HCT116 (cell line): ENCODE data around the gene AOPEP. TPM values are rescaled to one million over a fixed set of nuclear protein-coding genes. Genes with fewer than 3 reads are reported as not detected.

Experiments
- ATAC-seq: fragments of 200-7000 bp; cut with Tn5 transposase; 2 replicates; pipeline ENCODE4 v1.9.1; 2020; ENCODE audit warnings: mild to moderate bottlenecking, moderate library complexity
- BruUV-seq: library from RNA; stranded (reverse); fragments of 400-500 nt; replicated peaks from 2 replicates; lab custom pipeline; 2021; lab: Mats Ljungman, UMichigan
- CTCF ChIA-PET: fragments of 300-600 bp; sonication (Branson Sonifier 250); formaldehyde crosslinking; loops from one replicate; lab custom pipeline; 2021; ENCODE audit warnings: antibody characterized with exemption; lab: Charles Lee
- POLR2A ChIA-PET: fragments of 300-600, 350-600 bp; sonication (Branson Sonifier 250); formaldehyde crosslinking; loops from one replicate; lab custom pipeline; 2021; ENCODE audit warnings: antibody characterized with exemption; lab: Charles Lee
- RAD21 ChIA-PET, 2 experiments: fragments of 300-600 bp; sonication (Branson Sonifier 250); formaldehyde crosslinking; loops; one replicate each; lab custom pipeline; 2023; ENCODE audit warnings: low total read pairs in 2 of 2; ENCODE audit not compliant: uncharacterized antibody in 2 of 2, unreplicated experiment in 2 of 2, low non-redundant PET in 1 of 2; lab: Charles Lee
- DNase-seq: peaks from one replicate; pipeline ENCODE4 v3.0.0-alpha.2; 2010; ENCODE audit warnings: low read depth, low spot score
- H2AFZ ChIP-seq: fragments of 200-600 bp; shearing (Covaris generic), sonication (generic); 2 replicates; pipeline ENCODE4 v1.6.1; 2017; ENCODE audit warnings: low read depth, mixed run types, mixed read lengths, antibody characterized with exemption, low read length; ENCODE audit not compliant: poor library complexity, severe bottlenecking
- H3K27ac ChIP-seq: 2 replicates; pipeline ENCODE4 v1.5.1; 2012; ENCODE audit warnings: low read depth, low read length
- H3K27me3 ChIP-seq: fragments of 200-600 bp; sonication (generic); 2 replicates; pipeline ENCODE4 v1.6.1; 2016; ENCODE audit warnings: mixed run types, low read length, mixed read lengths; ENCODE audit not compliant: insufficient read depth
- H3K36me3 ChIP-seq, 2 experiments: fragments of 200-500 bp in 1 of 2; fragments of 200-600 bp in 1 of 2; sonication (Bioruptor generic) in 1 of 2; sonication (generic) in 1 of 2; 2 replicates each; pipeline versions ENCODE4 v1.5.1 to v1.6.1; 2014 to 2016; ENCODE audit warnings: low read length in 2 of 2, inconsistent platforms in 1 of 2, mixed read lengths in 1 of 2, mixed run types in 1 of 2; ENCODE audit not compliant: insufficient read depth in 2 of 2, control insufficient read depth in 1 of 2
- H3K4me1 ChIP-seq, 2 experiments: fragments of 200-600 bp in 1 of 2; sonication (generic) in 1 of 2; 2 replicates each; pipeline versions ENCODE4 v1.5.1 to v1.6.1; 2012 to 2017; ENCODE audit warnings: low read length in 2 of 2, inconsistent platforms in 1 of 2, mild to moderate bottlenecking in 1 of 2, mixed read lengths in 1 of 2, mixed run types in 1 of 2, moderate library complexity in 1 of 2; ENCODE audit not compliant: insufficient read depth in 2 of 2, control insufficient read depth in 1 of 2
- H3K4me2 ChIP-seq: fragments of 200-600 bp; sonication (generic); 2 replicates; pipeline ENCODE4 v1.6.1; 2017; ENCODE audit warnings: mixed run types, low read length, mixed read lengths
- H3K4me3 ChIP-seq, 2 experiments: fragments of 200-600 bp in 1 of 2; sonication (generic) in 1 of 2; replicated peaks in 1 of 2; 2 replicates each; pipeline ENCODE4 v1.5.1; 2011 to 2016; ENCODE audit warnings: low read length in 2 of 2, control low read depth in 1 of 2, low read depth in 1 of 2, mild to moderate bottlenecking in 1 of 2, mixed read lengths in 1 of 2, mixed run types in 1 of 2
- H3K79me2 ChIP-seq: fragments of 200-600 bp; sonication (generic); 2 replicates; pipeline ENCODE4 v1.6.1; 2017; ENCODE audit warnings: mild to moderate bottlenecking, mixed run types, low read length, moderate library complexity, mixed read lengths; ENCODE audit not compliant: insufficient read depth
- H3K9ac ChIP-seq: fragments of 200-600 bp; sonication (generic); 2 replicates; pipeline ENCODE4 v1.6.1; 2016; ENCODE audit warnings: low read length, mixed read lengths
- H3K9me2 ChIP-seq: fragments of 200-600 bp; sonication (generic), shearing (Covaris generic); 2 replicates; pipeline ENCODE4 v1.6.1; 2017; ENCODE audit warnings: mixed run types, mild to moderate bottlenecking, moderate library complexity; ENCODE audit not compliant: insufficient read depth
- H3K9me3 ChIP-seq, 2 experiments: fragments of 200-500 bp in 1 of 2; fragments of 200-600 bp in 1 of 2; sonication (Bioruptor generic) in 1 of 2; sonication (generic) in 1 of 2; 2 replicates each; pipeline ENCODE4 v1.6.1; 2014 to 2017; ENCODE audit warnings: low read length in 2 of 2, mixed read lengths in 2 of 2, inconsistent platforms in 1 of 2, low read depth in 1 of 2, mild to moderate bottlenecking in 1 of 2, mixed run types in 1 of 2, moderate library complexity in 1 of 2; ENCODE audit not compliant: control insufficient read depth in 1 of 2, insufficient read depth in 1 of 2
- H4K20me1 ChIP-seq: fragments of 200-600 bp; sonication (generic), shearing (Covaris generic); 2 replicates; pipeline ENCODE4 v1.6.1; 2017; ENCODE audit warnings: mixed run types, mild to moderate bottlenecking, moderate library complexity; ENCODE audit not compliant: insufficient read depth
- CTCF ChIP-seq, 3 experiments: fragments of 200-600 bp in 1 of 3; sonication (generic) in 1 of 3; IDR thresholded peaks in 2 of 3; conservative IDR thresholded peaks in 1 of 3; 2 replicates each; pipeline ENCODE4 v1.5.1; 2012 to 2017; ENCODE audit warnings: low read depth in 2 of 3, low read length in 2 of 3, antibody characterized with exemption in 1 of 3, borderline replicate concordance in 1 of 3, control low read depth in 1 of 3, mild to moderate bottlenecking in 1 of 3, mixed read lengths in 1 of 3, mixed run types in 1 of 3, moderate library complexity in 1 of 3; ENCODE audit not compliant: insufficient read depth in 1 of 3
- EZH2 ChIP-seq: fragments of 200-600 bp; sonication (generic); IDR thresholded peaks from 2 replicates; pipeline ENCODE4 v1.6.1; 2017; ENCODE audit warnings: antibody characterized with exemption, mixed run types
- POLR2A ChIP-seq: IDR thresholded peaks from 2 replicates; pipeline ENCODE4 v1.7.0; 2011; ENCODE audit warnings: borderline replicate concordance; ENCODE audit not compliant: insufficient read depth, insufficient read length; ENCODE audit errors: extremely low read depth
- TCF7L2 ChIP-seq: IDR thresholded peaks from 2 replicates; pipeline ENCODE4 v1.7.0; 2011; ENCODE audit warnings: borderline replicate concordance, inconsistent platforms; ENCODE audit not compliant: insufficient read depth, insufficient read length; ENCODE audit errors: extremely low read depth
- YY1 ChIP-seq: IDR thresholded peaks from 2 replicates; pipeline ENCODE4 v1.6.1; 2011; ENCODE audit warnings: low read length, low read depth, moderate library complexity, mild to moderate bottlenecking; ENCODE audit not compliant: insufficient replicate concordance; ENCODE audit errors: extremely low read depth
- ZFX ChIP-seq: fragments of 450-650 bp; IDR thresholded peaks from 2 replicates; pipeline ENCODE4 v1.6.1; 2017
- intact Hi-C: fragments of 100-400 bp; cut with micrococcal nuclease; formaldehyde crosslinking; loops from 2 replicates; pipeline ENCODE4 v1.10.0; 2022
- total RNA-seq: library from RNA; stranded (reverse); gene quantifications from one replicate; pipeline ENCODE4 v1.2.1, GENCODE V29; 2021; ENCODE audit not compliant: unreplicated experiment

AOPEP gene
- total RNA-seq, 1 experiment from 2014 or later: 15.1 TPM

GRCh38 chr9:94905606-94906005, 179.1 kb downstream of the AOPEP start:
- Histone ChIP-seq H2AFZ (no peak overlapping the region), H3K9me2 (no peaks in the 10 kb centered on the region), H3K27ac (no peak overlapping the region)
- TF ChIP-seq EZH2 (no peak), POLR2A (no peak), CTCF (IDR thresholded peaks at IDR 0.05 in 2 of 3, conservative IDR thresholded peaks at IDR 0.05 in 1 of 3; ENCODE audit: borderline replicate concordance in 1 of 3, insufficient read depth in 1 of 3, low read depth in 2 of 3, low read length in 2 of 3) (no peak), TCF7L2 (no peak), YY1 (no peak)
- TF ChIP-seq, all 23 proteins: peak for 0
- intact Hi-C loops: loop anchor here (10.0 kb wide), 1 partner anchor 61 kb away; no protein-coding TSS in a partner anchor
- Histone ChIP-seq H3K4me2 (no peak overlapping the region), H3K9ac (no peak overlapping the region), H3K36me3 (no peaks in the 10 kb centered on the region), H3K9me3 (no peaks in the 10 kb centered on the region), H3K4me1 (peaks cover 5 to 12% of the 10 kb centered on the region in 2 experiments), H3K79me2 (no peaks in the 10 kb centered on the region), H4K20me1 (no peaks in the 10 kb centered on the region), H3K4me3 (no peak overlapping the region), H3K27me3 (no peaks in the 10 kb centered on the region)
- ATAC-seq (no peak), DNase-seq (no peak)
- ChIA-PET CTCF (no interaction called here), POLR2A (no interaction called here), RAD21 (no interaction called here)
- no TSS peak for BruUV-seq

- Histone ChIP-seq H3K9me2 (no peaks in the 10 kb centered on the region), H3K36me3 (no peaks in the 10 kb centered on the region), H3K4me3 (no peak overlapping the region), H3K27ac (no peak overlapping the region), H2AFZ (no peak overlapping the region), H3K4me2 (no peak overlapping the region), H3K27me3 (no peaks in the 10 kb centered on the region), H3K9me3 (no peaks in the 10 kb centered on the region), H3K4me1 (peaks cover 10 to 17% of the 10 kb centered on the region in 2 experiments), H3K79me2 (no peaks in the 10 kb centered on the region), H3K9ac (no peak overlapping the region), H4K20me1 (no peaks in the 10 kb centered on the region)
- intact Hi-C loops: loop anchor here (10.0 kb wide), 1 partner anchor 61 kb away; no protein-coding TSS in a partner anchor
- TF ChIP-seq POLR2A (no peak), TCF7L2 (no peak), ZFX (no peak)
- DNase-seq: no peak
- ChIA-PET POLR2A (no interaction called here), RAD21 (no interaction called here), CTCF (no interaction called here)
- no peak for ATAC-seq
- no TSS peak for BruUV-seq
These were observed 179.7 kb downstream of the AOPEP start for GRCh38 chr9:94906181-94906580.
